T47D (cell line): ENCODE data around the gene KCNK17.

ENCODE experiments used
- DNase-seq, 2 experiments: peaks; one replicate each; pipeline versions ENCODE4 v3.0.0 to v3.0.0-alpha.2; 2011 to 2012; ENCODE audit warnings: low read depth in 1 of 2, low spot score in 1 of 2
- JUND ChIP-seq: IDR thresholded peaks from 2 replicates; pipeline ENCODE4 v1.6.1; 2012; ENCODE audit warnings: low read depth
- in situ Hi-C: cut with HindIII; loops from 2 replicates; pipeline ENCODE4 v1.10.0; 2016; ENCODE audit warnings: low sequenced_read_pairs, low pct_unique_long_range_greater_than_20kb

KCNK17 gene

DNA sequence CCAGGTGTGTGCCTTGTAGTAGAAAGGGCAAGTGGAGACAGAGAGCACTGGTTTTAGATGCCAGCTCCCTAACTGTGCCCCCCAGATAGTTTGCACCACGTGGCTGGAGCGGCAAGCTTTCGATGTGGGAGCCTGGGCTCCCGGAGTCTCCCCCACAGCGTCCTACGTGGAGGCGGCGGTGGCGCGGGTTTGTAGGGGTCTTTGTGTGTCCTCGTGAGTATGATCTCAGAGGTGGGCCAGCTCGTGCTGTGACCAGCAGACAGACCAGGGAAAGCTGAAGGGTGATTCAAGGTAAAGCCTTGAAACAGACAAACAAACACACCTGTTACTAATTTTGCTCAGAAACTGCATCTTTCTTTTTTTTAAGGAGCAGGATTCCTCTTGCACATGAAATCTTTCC, 13.8 kb upstream of the KCNK17 start:
- TF ChIP-seq JUND, result no peak
- in situ Hi-C loops, result no loop called here
- no peak for DNase-seq

DNA sequence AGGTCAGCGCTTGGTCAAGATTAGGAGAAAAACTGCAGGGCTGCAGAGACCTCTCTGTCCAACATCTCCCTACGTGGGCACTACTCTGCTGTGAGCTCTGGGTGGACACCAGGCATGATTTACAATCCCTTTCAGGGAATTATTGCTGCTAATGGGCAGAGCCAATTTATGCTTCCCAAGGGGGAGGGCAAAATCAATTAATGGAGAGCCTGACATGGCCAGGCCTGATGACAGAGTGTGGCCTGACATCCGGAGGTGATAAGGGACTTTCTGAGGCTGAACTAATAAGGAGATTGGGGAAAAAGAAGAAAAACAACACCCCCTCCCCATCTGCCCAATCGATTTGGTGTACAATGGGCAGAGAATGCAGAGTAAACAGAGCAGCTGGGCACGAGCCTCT, 13.3 kb upstream of the KCNK17 start:
- in situ Hi-C loops, result no loop called here
- DNase-seq, result no peak
- no peak for TF ChIP-seq JUND

DNA sequence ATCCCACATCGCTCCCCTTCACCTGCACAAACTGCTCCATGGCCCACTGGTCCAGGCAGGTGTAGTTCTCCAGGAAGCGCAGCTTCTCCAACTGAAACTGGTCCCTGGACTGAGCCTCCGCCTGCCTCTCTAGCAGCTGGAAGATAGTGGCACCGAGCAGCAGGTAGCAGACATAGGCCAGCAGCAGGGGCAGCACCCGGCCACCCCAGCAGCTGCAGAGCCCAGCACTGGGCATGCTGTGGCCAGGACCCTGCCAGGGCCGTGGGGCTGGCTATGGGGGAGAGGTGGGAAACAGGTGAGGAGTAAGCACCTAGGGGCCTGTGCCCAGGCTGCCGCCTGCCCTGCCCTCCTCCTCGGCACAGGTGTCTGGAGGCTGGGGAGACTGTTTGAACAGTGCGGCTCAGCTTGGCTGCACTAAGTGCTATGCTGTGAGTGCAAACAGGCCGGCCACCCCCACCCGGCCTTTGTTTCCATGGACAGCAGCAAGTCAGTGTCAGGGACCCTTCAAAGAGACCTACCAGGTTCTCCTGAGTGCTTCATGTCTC, 8.2 kb upstream of the KCNK17 start, which contains the start of gene KCNK16:
Gene KCNK16 (minus strand): TSS at position 397 of the 545 bp plus-strand sequence. CDS start 162 bp downstream, at position 235.
- in situ Hi-C loops, result no loop called here
- TF ChIP-seq JUND, result no peak

DNA sequence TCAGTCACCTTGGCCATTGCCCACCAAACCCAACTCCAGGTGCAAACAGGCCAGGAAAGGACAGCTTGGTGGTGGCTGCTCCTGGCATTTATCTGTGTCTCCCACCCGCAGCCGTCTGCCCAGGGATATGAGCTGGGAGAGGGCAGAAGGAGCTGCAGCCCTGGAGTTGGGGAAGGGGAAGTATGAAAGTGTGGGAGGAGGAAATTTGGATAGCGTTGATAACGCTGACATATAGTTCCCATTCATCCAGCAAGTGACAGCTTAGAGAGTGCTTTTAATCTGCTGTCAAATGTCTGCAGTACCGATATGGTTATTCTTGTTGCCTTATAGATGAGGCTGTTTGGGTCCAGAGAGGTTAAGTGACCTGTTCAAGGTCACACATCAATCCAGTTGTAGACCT, 7.5 kb upstream of the KCNK17 start:
- no peak for DNase-seq
- no peak for TF ChIP-seq JUND
- in situ Hi-C loops, result no loop called here

More for the DNA sequence above, 8.2 kb upstream of the KCNK17 start, which contains the start of gene KCNK16:
- no peak for DNase-seq

DNA sequence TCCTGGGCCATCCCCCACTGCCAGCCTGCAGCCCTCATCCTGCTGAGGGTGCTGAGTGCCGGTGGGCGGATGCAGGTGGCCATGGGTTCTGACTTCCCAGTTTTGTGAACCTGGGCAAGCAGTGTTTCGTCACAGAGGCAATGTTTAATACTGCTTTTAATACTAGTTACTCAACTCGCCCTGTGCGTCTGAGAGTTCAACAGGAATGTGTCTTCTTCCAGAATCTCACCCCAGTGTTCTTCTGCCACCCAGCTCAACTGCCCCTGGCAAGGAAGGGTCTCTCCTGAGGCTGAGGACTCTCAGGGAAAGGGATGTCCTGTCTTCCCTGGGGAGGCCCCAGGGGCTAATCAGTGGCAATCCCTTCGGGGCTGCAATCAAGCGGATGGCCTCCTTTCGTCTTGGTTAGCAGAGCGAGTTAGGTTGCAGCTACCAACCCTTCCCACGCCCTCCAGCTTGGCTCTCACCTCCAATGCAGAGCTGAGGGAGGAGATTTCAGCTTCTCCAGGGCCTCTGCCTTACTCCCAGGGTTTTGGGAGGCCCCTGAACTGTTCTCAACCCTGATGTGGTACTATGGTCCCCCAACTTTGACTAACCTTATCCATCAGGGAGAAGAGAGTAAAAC, 6.3 kb upstream of the KCNK17 start:
- no peak for DNase-seq
- in situ Hi-C loops, result no loop called here
- no peak for TF ChIP-seq JUND

DNA sequence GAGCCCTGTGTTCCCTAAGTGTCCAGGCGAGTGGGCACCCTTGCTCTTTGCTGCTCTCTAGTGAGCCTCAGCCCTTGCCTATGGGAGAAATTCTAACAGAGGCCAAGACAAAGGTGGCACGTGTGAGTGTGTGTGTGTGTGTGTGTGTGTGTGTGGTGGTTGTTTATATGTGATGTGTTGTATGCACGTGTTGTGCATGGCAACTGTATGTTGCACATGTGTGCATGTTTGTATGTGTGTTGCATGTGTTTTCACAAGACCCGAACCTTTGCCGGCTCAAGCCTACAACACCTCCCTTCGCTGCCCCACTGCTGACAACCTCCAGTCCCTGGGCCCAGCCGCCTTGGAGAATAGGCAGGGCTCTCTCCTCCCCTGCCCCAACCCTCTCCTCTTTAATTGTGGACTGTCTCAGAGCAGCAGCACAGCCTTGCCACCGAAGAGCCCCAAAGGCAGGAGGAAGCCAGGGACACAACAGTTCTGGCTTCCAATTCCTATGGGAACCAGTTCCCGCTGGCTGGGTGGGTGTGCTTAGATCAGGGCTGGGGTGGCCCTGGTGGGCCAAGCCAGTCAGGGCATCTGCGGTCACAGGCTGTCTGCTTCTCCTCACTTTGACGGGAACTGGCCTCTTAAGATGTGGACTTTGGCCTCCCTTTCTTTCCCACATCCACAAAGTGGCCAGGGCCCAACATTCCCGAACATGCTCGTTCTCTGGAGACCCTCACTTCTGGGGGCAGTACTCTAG, 5.6 kb upstream of the KCNK17 start:
- DNase-seq, result no peak
- TF ChIP-seq JUND, result no peak
- in situ Hi-C loops, result no loop called here

DNA sequence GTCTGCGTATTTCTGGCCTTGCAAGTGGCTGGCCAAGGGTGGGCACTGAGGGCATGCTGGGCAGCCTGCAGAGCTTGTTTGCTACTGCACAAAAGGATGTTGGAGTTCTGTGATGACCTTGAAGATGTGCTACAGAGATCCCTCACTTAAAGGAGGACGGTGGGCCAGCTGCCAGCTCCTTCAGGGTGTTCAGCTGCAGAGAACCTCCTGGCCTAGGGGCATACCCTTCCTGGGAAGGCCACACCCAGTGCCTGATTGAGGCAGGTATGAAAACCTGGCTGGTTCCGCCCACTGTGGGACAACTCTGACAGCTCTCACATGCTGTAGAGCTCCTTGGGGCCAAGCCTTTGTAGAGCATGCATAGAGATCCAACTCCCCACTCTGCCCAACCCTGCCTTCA, 3.0 kb upstream of the KCNK17 start:
- TF ChIP-seq JUND, result no peak
- in situ Hi-C loops, result no loop called here
- DNase-seq, result no peak

DNA sequence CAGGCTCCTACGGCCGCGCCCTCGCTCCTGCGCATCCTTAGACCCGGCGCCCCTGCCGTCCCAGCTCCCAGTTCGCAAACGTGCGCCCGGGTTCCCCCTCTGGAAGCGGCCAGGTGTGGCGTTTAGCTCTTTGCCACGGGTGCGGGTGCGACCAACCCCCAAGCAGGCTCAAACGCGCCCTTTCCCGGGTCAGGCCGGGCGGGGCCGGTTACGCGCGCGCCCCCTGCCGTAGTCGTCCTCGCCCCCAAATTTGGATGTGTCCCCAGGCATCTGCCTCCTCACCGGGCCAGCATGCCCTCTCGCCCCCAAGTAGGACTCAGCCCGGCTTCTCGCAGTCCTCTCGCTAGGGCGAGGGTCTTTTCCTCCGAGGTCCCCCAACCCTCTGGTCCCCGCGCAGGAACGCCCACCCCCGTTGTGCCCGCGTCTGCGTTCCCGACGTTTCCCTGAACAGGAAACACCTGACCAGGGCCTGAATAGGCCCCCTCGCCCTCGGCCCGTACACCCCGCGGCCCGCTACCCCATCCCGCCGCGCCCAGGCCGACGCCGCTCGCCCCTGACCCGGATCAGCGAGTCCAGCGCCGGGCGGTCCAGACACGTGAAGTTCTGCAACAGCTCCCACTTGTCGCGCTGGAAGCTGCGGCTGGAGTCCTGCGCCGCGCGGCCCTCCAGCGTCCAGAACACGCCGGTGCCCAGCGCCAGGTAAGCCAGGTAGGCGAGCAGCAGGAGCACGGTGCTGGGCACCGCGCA, 520 bp downstream of the KCNK17 start:
- TF ChIP-seq JUND, result no peak
- no peak for DNase-seq
- in situ Hi-C loops, result no loop called here

DNA sequence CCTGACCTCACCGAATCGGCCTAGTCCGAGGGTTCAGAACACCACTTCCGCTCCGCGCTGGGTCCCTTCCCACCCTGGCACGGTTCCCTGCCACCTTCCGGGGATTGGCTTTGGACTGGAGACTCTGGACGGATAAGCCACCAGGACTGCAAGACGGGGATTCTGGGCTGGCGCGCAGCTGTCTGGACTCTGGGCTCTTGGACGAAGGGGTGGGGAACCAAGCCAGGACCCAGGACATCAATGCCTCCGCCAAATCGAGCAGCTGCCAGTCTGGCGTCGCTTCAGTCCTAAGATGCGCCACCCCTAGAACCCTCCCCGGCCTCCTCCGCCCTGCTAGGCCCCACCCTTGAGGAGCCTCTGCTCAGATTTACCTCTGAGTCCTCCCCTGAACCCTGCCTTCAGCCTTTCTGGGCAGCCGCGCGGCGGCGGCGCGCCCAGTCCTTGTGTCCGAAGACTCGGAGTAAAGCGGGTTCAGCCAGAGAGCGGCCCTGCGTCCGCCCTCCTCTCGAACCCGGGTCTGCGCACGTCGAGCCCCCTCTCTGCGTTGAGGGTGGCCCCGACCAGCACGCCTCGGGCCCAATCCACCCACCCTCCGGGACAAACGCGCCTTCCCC, 1.2 kb downstream of the KCNK17 start:
- DNase-seq, result no peak
- TF ChIP-seq JUND, result no peak
- in situ Hi-C loops, result no loop called here

DNA sequence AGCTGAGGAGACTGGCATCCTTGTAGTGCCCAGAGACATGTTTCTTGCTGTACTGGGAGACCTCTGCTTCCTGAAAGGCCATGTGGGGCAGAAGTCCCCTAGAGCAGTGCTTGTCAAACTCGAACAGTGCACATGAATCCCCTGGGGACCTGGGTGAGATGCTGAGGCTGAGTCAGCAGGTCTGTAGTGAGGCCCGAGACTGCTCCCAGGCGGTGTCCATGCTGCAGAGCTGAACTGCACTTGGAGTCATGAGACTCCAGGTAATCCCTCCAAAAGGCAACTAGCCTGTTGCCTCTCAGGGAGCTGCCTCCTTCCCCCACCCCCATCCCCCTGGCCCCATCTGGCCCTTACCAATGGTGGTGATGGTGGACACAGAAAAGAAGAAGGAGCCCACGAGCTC, 3.7 kb downstream of the KCNK17 start:
- in situ Hi-C loops, result no loop called here
- no peak for TF ChIP-seq JUND
- no peak for DNase-seq

DNA sequence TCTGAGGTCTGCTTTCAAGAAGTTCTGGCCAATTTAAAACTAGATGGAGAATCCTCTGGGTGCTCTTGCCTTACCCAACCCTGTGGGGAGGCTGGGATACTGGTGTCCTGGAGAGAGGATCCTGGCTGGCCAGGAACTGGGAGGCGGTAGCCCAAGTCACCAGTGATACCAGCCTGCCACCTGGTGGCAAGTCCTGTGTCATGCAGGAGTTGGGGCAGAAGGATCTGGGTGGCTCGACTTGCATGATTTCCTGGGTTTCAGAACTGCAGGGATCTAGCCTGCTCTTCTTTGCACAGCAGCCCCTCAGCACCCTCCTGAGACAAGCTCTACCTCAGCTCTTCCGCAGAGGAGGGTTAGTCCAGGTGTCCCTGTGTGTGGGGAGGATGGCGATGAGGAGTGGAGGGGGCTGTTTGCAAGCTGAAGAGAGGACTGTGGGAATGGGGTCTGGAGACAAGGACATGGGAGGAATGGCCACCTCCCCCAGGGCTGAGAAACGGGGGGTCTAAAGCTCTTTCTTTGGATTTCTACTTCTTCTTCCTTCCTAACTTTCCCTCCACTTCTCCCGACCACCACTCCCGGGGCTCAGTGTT, 4.2 kb downstream of the KCNK17 start:
- TF ChIP-seq JUND, result no peak
- in situ Hi-C loops, result no loop called here
- DNase-seq, result peak; percentile 87 to 92

DNA sequence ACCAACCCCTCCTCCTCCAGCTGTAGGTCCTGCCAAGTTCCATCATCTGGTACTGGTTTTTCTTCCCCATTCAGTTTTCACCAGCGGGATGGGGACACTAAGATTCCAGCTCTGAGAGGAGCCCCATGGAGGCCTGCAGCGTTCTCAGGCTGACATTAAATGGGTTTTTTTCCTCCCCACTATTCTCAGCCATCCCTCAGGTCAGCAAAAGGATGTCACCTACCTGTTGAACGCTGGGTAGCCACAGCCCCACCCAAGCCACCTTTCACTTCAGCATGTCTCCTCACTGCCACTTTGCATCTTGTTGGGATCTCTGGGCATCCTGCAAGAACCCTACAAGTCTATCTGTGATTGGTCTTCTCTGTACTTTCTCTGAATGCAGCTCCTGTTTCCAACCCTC, 6.8 kb downstream of the KCNK17 start:
- no peak for TF ChIP-seq JUND
- DNase-seq, result no peak
- in situ Hi-C loops, result no loop called here
